ENCODE data around the gene SLC38A3. TPM values are rescaled to one million over a fixed set of nuclear protein-coding genes. Genes with fewer than 3 reads are reported as not detected.

SLC38A3 gene
- total RNA-seq: 0.13 TPM in 1 of 2 replicates, not detected in the other

GRCh38 chr3:50204804-50205412 lies at the start of gene SLC38A3:
Gene SLC38A3, plus strand, starts transcription at chr3:50205271. Its CDS starts 8,929 bp downstream, at chr3:50214200.

GRCh38 chr3:50190936-50191660 lies 14.0 kb upstream of the SLC38A3 start, which contains the start of gene GNAT1:
Gene GNAT1, plus strand, starts transcription at chr3:50191610. Its CDS starts 116 bp downstream, at chr3:50191726.

DNA sequence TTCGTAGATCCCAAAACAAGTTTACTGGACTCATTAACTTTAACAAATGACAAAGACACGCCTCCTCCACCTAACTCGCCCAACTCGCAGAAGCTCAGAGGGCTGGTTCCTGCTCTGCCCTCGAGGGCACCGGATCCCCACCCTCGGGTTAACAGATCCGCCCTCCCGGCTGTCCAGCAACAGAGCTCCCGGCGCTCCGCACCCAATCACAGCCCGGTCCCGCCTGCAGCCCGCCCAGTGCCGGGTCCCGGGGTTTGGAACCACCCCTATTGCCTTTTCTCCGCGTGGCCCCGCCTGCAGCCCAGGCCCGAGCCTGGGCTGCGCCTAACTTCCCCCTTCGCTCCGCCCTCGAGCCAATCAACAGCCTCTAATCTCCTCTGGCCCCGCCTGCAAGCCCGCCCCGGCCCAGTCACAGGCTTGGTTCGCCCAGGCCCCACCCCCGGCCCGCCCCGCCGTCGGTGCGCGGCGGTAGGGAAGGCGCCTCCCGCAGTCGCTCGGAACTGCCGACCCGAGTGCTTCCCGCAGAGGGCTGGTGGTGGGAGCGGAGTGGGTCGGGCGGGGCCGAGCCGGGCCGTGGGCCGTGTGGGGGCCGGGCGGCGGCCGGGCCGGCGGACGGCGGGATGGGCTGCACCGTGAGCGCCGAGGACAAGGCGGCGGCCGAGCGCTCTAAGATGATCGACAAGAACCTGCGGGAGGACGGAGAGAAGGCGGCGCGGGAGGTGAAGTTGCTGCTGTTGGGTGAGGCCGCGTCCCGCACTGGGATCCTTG lies 30.8 kb downstream of the SLC38A3 start, which contains the start of gene GNAI2:
GNAI2 (plus strand) TSS at position 489 of the 768 bp plus-strand sequence; CDS start at position 621, 132 bp downstream.

DNA sequence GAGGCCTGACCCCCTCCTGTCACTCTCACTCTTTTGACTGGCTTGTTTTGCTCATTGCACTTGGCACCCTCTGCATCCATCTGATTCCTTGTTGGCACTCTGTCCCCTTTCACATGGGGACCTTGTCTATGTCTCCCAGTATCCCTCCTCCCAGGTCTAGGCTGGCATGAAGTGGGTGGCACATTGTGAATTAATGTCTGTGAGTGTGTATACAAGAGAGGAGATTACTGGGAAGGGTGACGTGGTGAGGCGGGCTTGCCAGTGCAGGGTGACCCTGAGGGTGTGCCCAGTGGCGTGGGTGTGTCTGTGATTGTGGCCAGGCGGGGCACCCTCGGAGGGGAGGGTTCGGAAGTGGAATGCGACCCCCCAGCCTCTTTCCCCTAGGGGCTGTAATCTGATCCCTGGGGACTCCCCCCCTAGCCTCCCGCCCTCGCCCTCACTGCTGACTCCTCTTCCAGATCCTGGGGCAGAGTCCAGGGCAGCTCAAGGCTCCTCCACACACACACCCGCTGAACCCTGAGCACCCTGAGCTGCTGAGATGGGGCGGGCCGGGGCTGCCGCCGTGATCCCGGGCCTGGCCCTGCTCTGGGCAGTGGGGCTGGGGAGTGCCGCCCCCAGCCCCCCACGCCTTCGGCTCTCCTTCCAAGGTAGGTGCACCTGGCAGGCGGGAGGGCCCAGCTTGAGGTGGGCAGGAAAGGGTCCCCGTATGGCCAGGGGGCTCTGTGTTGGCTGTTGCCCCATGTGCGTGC lies 63.8 kb downstream of the SLC38A3 start, which contains the start of gene SEMA3B:
SEMA3B (plus strand) TSS at position 445 of the 749 bp plus-strand sequence; CDS start at position 539, 94 bp downstream.

Other genes with a start within 250 kb of the SLC38A3 start
- 115 and 502 TPM in 2 replicates for gene RBM5, start 116.4 kb upstream of the SLC38A3 start, total RNA-seq
- gene SEMA3F, start 49.9 kb upstream of the SLC38A3 start, total RNA-seq: 36.8 and 47.1 TPM in 2 replicates
- gene GNAT1, start 13.7 kb upstream of the SLC38A3 start, total RNA-seq: not detected in 2 replicates
- 583 and 1,028 TPM in 2 replicates for gene GNAI2, start 30.9 kb downstream of the SLC38A3 start, total RNA-seq
- 0.49 and 1.1 TPM in 2 replicates for gene SEMA3B, start 63.9 kb downstream of the SLC38A3 start, total RNA-seq
- not detected in 2 replicates for gene LSMEM2, start 73.8 kb downstream of the SLC38A3 start, total RNA-seq
- gene IFRD2, start 87.2 kb downstream of the SLC38A3 start, total RNA-seq: 79.2 and 85.9 TPM in 2 replicates
- 9.1 and 15.5 TPM in 2 replicates for gene HYAL3, start 94.1 kb downstream of the SLC38A3 start, total RNA-seq
- gene NAA80, start 94.1 kb downstream of the SLC38A3 start, total RNA-seq: 1.9 and 2.8 TPM in 2 replicates
- 7.2 and 7.6 TPM in 2 replicates for gene HYAL1, start 98.3 kb downstream of the SLC38A3 start, total RNA-seq
- gene HYAL2, start 117.5 kb downstream of the SLC38A3 start, total RNA-seq: 320 and 845 TPM in 2 replicates
- gene TUSC2, start 123.0 kb downstream of the SLC38A3 start, total RNA-seq: 16.2 and 18.2 TPM in 2 replicates
- 17.0 and 29.3 TPM in 2 replicates for gene RASSF1, start 135.6 kb downstream of the SLC38A3 start, total RNA-seq
- gene ZMYND10, start 140.5 kb downstream of the SLC38A3 start, total RNA-seq: 0.16 and 0.31 TPM in 2 replicates
- 14.2 and 16.8 TPM in 2 replicates for gene NPRL2, start 145.5 kb downstream of the SLC38A3 start, total RNA-seq
- gene CYB561D2, start 145.6 kb downstream of the SLC38A3 start, total RNA-seq: 18.6 and 22.6 TPM in 2 replicates
- gene TMEM115, start 154.2 kb downstream of the SLC38A3 start, total RNA-seq: 28.7 and 34.6 TPM in 2 replicates

All from bladder microvascular endothelial cell (primary cell).